Mammary epithelial cell (primary cell): Measurements from ENCODE around the gene PXT1.
"Not testable (repeated sequence)": the region's sequence is repeated elsewhere in the genome, so short reads cannot be mapped to it uniquely, and the experiment has no call there.

Experiments used
- CTCF ChIP-seq, 2 donors: IDR thresholded peaks in 1 of 2; conservative IDR thresholded peaks in 1 of 2; 2 replicates each; pipeline ENCODE4 v1.5.1; 2011 to 2012; ENCODE audit warnings: inconsistent platforms in 2 of 2, low read length in 2 of 2, mild to moderate bottlenecking in 2 of 2, control low read depth in 1 of 2, low read depth in 1 of 2; ENCODE audit not compliant: insufficient read depth in 1 of 2; ENCODE audit errors: extremely low read depth in 1 of 2
- EZH2 ChIP-seq: IDR thresholded peaks from 2 replicates; pipeline ENCODE4 v1.6.1; 2012; ENCODE audit warnings: low read length, inconsistent platforms, borderline replicate concordance

DNA sequence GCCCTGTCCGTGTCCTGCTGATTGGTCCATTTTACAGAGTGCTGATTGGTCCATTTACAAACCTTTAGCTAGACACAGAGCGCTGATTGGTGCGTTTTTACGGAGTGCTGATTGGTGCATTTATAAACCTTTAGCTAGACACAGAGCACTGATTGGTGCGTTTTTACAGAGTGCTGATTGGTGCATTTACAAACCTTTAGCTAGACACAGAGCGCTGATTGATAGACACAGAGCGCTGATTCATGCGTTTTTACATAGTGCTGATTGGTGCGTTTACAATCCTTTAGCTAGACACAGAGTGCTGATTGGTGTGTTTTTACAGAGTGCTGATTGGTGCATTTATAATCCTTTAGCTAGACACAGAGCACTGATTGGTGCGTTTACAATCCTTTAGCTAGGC lies 6.5 kb upstream of the PXT1 start:
- TF ChIP-seq CTCF (conservative IDR thresholded peaks at IDR 0.05 in 1 of 2, IDR thresholded peaks at IDR 0.05 in 1 of 2; ENCODE audit: extremely low read depth in 1 of 2, insufficient read depth in 1 of 2, low read depth in 1 of 2, low read length in 2 of 2); EZH2: not testable (repeated sequence)
